ENCODE results near the gene SLC13A4. TPM values are rescaled to one million over a fixed set of nuclear protein-coding genes. Genes with fewer than 3 reads are reported as not detected.
A peak's percentile ranks its signal among the peaks of the same experiment; 100 is the strongest.

SLC13A4 gene
- total RNA-seq, 2 experiments from 2014 or later = not detected

DNA sequence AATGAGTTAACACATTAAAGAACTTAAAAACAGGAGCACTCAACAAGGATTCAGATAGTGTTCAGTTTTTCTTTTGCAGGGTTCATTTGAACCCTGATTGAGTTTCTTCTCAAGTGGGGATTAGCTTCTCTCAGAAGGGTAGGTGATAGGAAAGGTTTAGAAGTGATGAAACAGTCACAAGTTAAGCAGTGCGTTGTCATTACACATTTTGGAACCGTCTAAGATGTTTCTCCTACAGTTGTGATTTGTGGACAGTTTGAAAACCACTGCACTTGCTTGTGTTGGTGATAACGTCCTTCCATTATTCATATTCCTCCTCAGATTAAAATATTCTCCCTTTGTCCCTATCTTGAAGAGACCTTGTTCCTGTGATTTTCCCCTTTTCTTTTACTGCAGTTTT is 62.9 kb downstream of the SLC13A4 start:
- intact Hi-C loops (cut with micrococcal nuclease; ENCODE audit: unreplicated experiment) = loop anchor here (10.0 kb wide), 1 partner anchor 680 kb away; the partner anchor contains the start of gene AGBL3
- BruUV-seq (replicated peaks) = no TSS peak
- ChIA-PET CTCF (ENCODE audit: unreplicated experiment) (no interaction called here), POLR2A (interaction anchor here (0.6 to 0.8 kb wide), 3 partner anchors 9 to 317 kb away, joined by 3 to 6 read pairs (median 3); no protein-coding TSS in a partner anchor)
- Histone ChIP-seq H3K27ac (ENCODE audit: low read depth, low read length, poor library complexity, severe bottlenecking) (no peak overlapping the region), H3K4me1 (ENCODE audit: insufficient read depth, low read length, poor library complexity, severe bottlenecking) (peaks cover 19% of the 10 kb centered on the region), H3K9me3 (ENCODE audit: low read length) (peaks cover 16% of the 10 kb centered on the region), H3K9me2 (ENCODE audit: insufficient read depth, low read length) (no peaks in the 10 kb centered on the region), H2AFZ (ENCODE audit: low read length) (no peak overlapping the region), H3K79me2 (ENCODE audit: insufficient read depth, low read depth, low read length) (peaks cover 17% of the 10 kb centered on the region; the same call in 1 of the 2 replicates), H4K20me1 (ENCODE audit: insufficient read depth, low read length) (no peaks in the 10 kb centered on the region), H3K4me3 (ENCODE audit: low read depth, low read length, poor library complexity, severe bottlenecking) (no peak overlapping the region), H3K36me3 (ENCODE audit: insufficient read depth, low read length) (peaks cover 21% of the 10 kb centered on the region), H3K4me2 (ENCODE audit: low read length) (peak overlapping the region; percentile 17)
- no peak for DNase-seq (ENCODE audit: low spot score)
- TF ChIP-seq EZH2phosphoT487 (IDR thresholded peaks at IDR 0.05; ENCODE audit: borderline replicate concordance, low read depth, low read length) (no peak), CTCF (conservative IDR thresholded peaks at IDR 0.05; ENCODE audit: low read length) (no peak)

DNA sequence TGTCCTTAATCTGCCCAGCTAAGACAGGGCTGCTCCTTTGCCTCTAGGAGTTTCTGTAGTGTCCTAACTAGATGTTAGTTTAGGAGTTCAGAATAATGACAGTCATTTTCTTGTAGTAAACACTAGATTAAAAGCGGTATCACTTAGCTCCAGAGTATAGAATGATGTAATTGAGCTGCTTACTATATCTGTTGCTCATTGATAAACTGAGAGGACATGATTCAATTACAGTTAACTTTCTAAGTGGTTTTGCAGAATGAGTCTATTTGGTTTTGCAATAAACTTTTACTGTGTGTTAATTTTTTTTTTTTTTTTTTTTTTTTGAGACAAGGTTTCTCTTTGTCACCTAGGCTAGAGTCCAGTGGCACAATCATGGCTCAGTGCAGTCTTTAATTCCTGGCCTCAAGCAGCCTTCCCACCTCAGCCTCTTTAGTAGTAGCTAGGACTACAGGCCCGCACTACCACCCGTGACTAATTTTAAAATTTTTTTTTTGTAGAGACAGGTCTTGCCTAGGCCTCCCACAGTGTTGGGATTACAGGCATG is 63.9 kb downstream of the SLC13A4 start:
- Histone ChIP-seq H3K79me2 (ENCODE audit: insufficient read depth, low read depth, low read length) (peaks cover 17% of the 10 kb centered on the region; the same call in 1 of the 2 replicates), H2AFZ (ENCODE audit: low read length) (no peak overlapping the region), H3K36me3 (ENCODE audit: insufficient read depth, low read length) (peaks cover 14% of the 10 kb centered on the region), H3K27ac (ENCODE audit: low read depth, low read length, poor library complexity, severe bottlenecking) (no peak overlapping the region), H3K4me2 (ENCODE audit: low read length) (peak overlapping the region; percentile 96; the same call in 1 of the 2 replicates), H3K4me1 (ENCODE audit: insufficient read depth, low read length, poor library complexity, severe bottlenecking) (peaks cover 19% of the 10 kb centered on the region), H3K4me3 (ENCODE audit: low read depth, low read length, poor library complexity, severe bottlenecking) (no peak overlapping the region), H3K9me2 (ENCODE audit: insufficient read depth, low read length) (no peaks in the 10 kb centered on the region), H4K20me1 (ENCODE audit: insufficient read depth, low read length) (no peaks in the 10 kb centered on the region), H3K9me3 (ENCODE audit: low read length) (peaks cover 9% of the 10 kb centered on the region)
- ChIA-PET CTCF (ENCODE audit: unreplicated experiment) (no interaction called here), POLR2A (interaction anchor here (0.6 to 1.0 kb wide), 9 partner anchors 11 to 662 kb away, joined by 3 to 15 read pairs (median 4); no protein-coding TSS in a partner anchor)
- intact Hi-C loops (cut with micrococcal nuclease; ENCODE audit: unreplicated experiment) = loop anchor here (5.0 to 10.0 kb wide), 4 partner anchors 152 to 679 kb away; partner anchors contain the start of genes AGBL3 and CNOT4
- TF ChIP-seq CTCF (conservative IDR thresholded peaks at IDR 0.05; ENCODE audit: low read length) (no peak), EZH2phosphoT487 (IDR thresholded peaks at IDR 0.05; ENCODE audit: borderline replicate concordance, low read depth, low read length) (no peak)
- DNase-seq (ENCODE audit: low spot score) = no peak
- BruUV-seq (replicated peaks) = no TSS peak

All from OCI-LY7 (cell line).